HL-60 (cell line): Measurements from ENCODE around the gene CCDC47.

ENCODE experiments used
- DNase-seq, 2 experiments: peaks; one replicate each; pipeline ENCODE4 v3.0.0-alpha.2; 2010 to 2020; ENCODE audit warnings: low read depth in 1 of 2, low spot score in 1 of 2
- H3K27ac ChIP-seq: fragments of 250-450 bp; sonication (Bioruptor Pico); replicated peaks from 2 replicates; pipeline ENCODE4 v1.5.1; 2020; ENCODE audit warnings: mild to moderate bottlenecking, moderate library complexity
- H3K27me3 ChIP-seq: fragments of 250-450 bp; sonication (Bioruptor Pico); 2 replicates; pipeline ENCODE4 v1.5.1; 2021; ENCODE audit warnings: mild to moderate bottlenecking, moderate library complexity; ENCODE audit not compliant: insufficient read depth, poor library complexity, severe bottlenecking
- H3K4me3 ChIP-seq: replicated peaks from 2 replicates; pipeline ENCODE4 v1.5.1; 2011; ENCODE audit warnings: mild to moderate bottlenecking, control low read depth, low read length; ENCODE audit not compliant: insufficient read depth
- CTCF ChIP-seq: IDR thresholded peaks from one replicate; pipeline ENCODE4 v1.5.1; 2011; ENCODE audit warnings: low read length, control low read depth, inconsistent platforms; ENCODE audit not compliant: insufficient read depth
- GABPA ChIP-seq: IDR thresholded peaks from 2 replicates; pipeline ENCODE4 v1.6.1; 2012; ENCODE audit warnings: low read depth
- POLR2AphosphoS5 ChIP-seq: IDR thresholded peaks from 2 replicates; pipeline ENCODE4 v1.6.1; 2012; ENCODE audit warnings: low read depth
- REST ChIP-seq: IDR thresholded peaks from 2 replicates; pipeline ENCODE4 v1.6.1; 2012; ENCODE audit warnings: low read depth; ENCODE audit not compliant: insufficient replicate concordance
- SPI1 ChIP-seq: IDR thresholded peaks from 2 replicates; pipeline ENCODE4 v1.6.1; 2012; ENCODE audit warnings: low read depth, mild to moderate bottlenecking, borderline replicate concordance

The CCDC47 gene

GRCh38 chr17:63752707-63753106, 20.7 kb downstream of the CCDC47 start:
- Histone ChIP-seq H3K27me3 (no peaks in the 10 kb centered on the region), H3K27ac (peak overlapping the region; percentile 57), H3K4me3 (no peak overlapping the region)
- no peak for TF ChIP-seq CTCF
- TF ChIP-seq POLR2AphosphoS5, result no peak
- no peak for TF ChIP-seq REST
- no peak for TF ChIP-seq GABPA
- no peak for TF ChIP-seq SPI1
- no peak for DNase-seq

GRCh38 chr17:63751806-63752205, 21.6 kb downstream of the CCDC47 start:
- TF ChIP-seq POLR2AphosphoS5, result peak; percentile 27; the same call in 1 of the 2 replicates
- TF ChIP-seq GABPA, result no peak
- TF ChIP-seq SPI1, result peak; percentile 39; the same call in 1 of the 2 replicates
- TF ChIP-seq REST, result no peak
- TF ChIP-seq CTCF, result no peak
- Histone ChIP-seq H3K27me3 (no peaks in the 10 kb centered on the region), H3K4me3 (no peak overlapping the region), H3K27ac (peak overlapping the region; percentile 57)
- DNase-seq, result peak in 1 of 2 experiments; percentile 86

- peak; percentile 96 to 99 for DNase-seq
- peak; percentile 71 for TF ChIP-seq SPI1
- TF ChIP-seq CTCF, result no peak
- TF ChIP-seq GABPA, result peak; percentile 53; the same call in 1 of the 2 replicates
- TF ChIP-seq REST, result no peak
- peak; percentile 90 for TF ChIP-seq POLR2AphosphoS5
Observed at GRCh38 chr17:63741408-63742173, 31.8 kb downstream of the CCDC47 start, which contains the start of gene STRADA. TSS of gene STRADA (minus strand) at chr17:63741799. CDS start at chr17:63728369, 13,430 bp downstream.

More at GRCh38 chr17:63741408-63742173, 31.8 kb downstream of the CCDC47 start, which contains the start of gene STRADA:
- peak within 1 kb of the TSS; percentile 89 for H3K4me3 ChIP-seq
- peak within 1 kb of the TSS; percentile 94 for H3K27ac ChIP-seq
- H3K27me3 ChIP-seq, result no peaks in the 10 kb centered on the region
